GM12873 (cell line): ENCODE results near the gene CNTN5.

Experiments used
- TF ChIP-seq, protein P1 (sequence below): IDR thresholded peaks from 2 replicates; pipeline ENCODE4 v1.5.1; 2012; ENCODE audit warnings: low read depth, mild to moderate bottlenecking, moderate library complexity, low read length, control low read depth; ENCODE audit not compliant: insufficient read depth; ENCODE audit errors: missing control alignments

CNTN5 gene

DNA sequence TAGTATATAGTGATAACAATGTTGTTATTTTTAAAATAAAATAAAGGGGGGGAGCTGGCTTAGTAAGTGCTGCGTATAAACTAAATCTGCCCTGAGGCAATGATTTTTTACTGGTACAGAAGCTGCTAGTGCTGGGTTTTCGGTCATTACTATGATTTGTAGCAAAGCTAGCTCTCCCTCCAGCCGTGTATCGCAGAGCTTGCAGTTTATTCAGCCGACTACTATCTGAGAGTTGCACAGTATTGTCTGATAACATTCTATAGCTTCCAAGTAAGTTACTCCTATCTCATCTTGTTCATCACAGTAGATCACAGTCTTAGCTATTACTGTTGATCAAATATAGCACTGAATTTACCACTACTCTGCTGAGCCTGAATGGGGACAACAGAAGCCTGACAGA is 860.9 kb downstream of the CNTN5 start:
- TF ChIP-seq, protein P1, sequence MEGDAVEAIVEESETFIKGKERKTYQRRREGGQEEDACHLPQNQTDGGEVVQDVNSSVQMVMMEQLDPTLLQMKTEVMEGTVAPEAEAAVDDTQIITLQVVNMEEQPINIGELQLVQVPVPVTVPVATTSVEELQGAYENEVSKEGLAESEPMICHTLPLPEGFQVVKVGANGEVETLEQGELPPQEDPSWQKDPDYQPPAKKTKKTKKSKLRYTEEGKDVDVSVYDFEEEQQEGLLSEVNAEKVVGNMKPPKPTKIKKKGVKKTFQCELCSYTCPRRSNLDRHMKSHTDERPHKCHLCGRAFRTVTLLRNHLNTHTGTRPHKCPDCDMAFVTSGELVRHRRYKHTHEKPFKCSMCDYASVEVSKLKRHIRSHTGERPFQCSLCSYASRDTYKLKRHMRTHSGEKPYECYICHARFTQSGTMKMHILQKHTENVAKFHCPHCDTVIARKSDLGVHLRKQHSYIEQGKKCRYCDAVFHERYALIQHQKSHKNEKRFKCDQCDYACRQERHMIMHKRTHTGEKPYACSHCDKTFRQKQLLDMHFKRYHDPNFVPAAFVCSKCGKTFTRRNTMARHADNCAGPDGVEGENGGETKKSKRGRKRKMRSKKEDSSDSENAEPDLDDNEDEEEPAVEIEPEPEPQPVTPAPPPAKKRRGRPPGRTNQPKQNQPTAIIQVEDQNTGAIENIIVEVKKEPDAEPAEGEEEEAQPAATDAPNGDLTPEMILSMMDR = no peak

DNA sequence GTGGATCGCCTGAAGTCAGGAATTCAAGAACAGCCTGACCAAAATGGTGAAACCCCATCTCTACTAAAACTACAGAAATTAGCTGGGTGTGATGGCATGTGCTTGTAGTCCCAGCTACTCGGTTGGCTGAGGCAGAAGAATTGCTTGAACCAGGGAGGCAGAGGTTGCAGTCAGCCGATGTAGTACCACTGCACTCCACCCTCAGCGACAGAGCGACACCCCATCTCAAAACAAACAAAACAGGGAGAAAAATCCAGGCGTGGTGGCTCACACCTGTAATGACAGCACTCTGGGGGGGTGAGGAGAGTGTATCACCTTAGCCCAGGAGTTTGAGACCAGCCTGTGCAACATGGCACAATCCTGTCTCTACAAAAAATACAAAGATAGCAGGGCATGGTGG is 864.0 kb downstream of the CNTN5 start:
- TF ChIP-seq, protein P1 = no peak

DNA sequence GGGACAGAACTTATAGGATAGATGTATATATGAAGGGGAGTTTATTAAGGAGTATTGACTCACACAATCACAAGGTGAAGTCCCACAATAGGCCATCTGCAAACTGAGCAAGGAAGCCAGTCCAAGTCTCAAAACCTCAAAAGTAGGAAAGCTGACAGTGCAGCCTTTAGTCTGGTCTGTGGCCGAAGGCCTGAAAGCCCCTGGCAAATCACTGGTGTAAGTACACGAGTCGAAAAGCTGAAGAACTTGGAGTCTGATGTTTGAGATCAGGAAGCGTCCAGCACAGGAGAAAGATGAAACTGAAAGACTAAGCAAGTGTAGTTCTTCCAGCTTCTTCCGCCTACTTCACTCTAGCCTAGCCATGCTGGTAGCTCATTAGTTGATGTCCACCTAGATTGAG is 866.7 kb downstream of the CNTN5 start:
- TF ChIP-seq, protein P1 = no peak

DNA sequence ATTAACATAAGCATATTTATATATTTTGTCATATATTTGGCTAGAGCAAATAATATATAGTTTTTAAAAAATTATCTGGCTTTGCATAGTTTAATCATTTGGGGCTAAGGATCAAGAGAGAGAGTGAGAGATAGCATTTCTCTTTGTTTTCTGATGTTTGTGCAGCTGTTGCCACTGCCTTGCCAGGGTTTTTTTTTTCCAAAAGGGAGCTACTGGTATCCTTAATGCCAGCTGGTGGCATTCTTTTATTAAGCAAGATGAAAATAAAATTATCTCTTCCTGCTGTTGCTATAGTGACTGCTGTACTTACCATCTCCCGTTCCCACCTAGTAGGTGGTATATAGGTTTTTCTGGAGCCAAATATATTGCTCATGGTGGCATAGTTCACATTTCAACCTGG is 873.1 kb downstream of the CNTN5 start:
- TF ChIP-seq, protein P1 = no peak

DNA sequence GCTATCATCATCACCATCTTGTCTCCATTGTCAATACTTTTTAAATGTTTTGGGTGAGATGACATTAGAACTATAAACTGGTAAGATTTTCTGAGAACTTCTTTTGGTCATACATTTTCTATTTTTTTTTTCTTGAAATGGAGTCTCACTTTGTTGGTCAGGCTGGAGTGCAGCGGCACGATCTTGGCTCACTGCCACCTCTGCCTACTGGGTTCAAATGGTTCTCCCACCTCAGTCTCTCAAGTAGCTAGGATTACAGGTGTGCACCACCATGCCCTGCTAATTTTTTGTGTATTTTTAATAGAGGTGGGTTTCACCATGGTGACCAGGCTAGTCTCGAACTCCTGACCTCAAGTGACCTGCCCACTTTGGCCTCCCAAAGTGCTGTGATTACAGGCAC is 880.4 kb downstream of the CNTN5 start:
- TF ChIP-seq, protein P1 = no peak

DNA sequence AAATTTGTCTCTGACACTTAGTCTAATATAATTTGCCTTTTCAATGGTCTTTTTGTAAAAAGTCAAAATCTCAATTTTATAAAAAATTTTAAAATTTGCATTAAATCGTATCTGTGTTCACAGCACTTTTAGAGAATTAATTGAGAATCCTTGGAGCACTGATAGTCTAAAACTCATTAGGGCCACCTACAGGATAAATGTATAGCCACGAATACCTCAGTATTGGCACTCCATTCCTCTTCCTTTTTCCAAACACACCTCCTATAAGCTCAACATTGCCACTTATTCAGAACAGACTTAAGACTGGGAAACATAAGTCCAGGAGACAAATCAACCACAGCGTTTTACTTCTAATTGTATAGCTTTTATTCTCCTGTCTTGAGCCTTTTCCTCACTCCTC is 890.4 kb downstream of the CNTN5 start:
- TF ChIP-seq, protein P1 = no peak

DNA sequence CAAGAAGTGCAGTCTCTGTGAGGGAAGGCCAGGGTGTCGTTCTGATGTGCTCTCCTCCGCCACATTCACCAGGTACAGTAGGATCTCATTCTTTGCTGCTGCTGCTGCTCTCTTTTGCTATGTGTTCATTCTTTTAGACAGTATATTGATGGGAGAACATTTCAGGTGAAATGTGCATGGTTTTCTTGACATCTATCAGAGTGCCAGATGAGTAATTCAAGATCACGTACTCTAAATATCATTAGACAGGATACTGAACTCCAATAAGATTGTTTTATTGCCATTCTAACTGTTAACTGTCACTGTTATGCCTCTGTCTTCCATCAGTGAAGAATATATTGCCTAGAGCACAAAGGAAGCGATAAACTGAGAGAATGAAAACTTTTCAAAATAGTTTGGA is 895.3 kb downstream of the CNTN5 start:
- TF ChIP-seq, protein P1 = no peak
